HS-27A (cell line): ENCODE measurements around the gene ELK4.

Experiments
- DNase-seq: peaks from one replicate; pipeline ENCODE4 v3.0.0-alpha.2; 2012; ENCODE audit warnings: low read depth, missing footprints

Gene ELK4

DNA sequence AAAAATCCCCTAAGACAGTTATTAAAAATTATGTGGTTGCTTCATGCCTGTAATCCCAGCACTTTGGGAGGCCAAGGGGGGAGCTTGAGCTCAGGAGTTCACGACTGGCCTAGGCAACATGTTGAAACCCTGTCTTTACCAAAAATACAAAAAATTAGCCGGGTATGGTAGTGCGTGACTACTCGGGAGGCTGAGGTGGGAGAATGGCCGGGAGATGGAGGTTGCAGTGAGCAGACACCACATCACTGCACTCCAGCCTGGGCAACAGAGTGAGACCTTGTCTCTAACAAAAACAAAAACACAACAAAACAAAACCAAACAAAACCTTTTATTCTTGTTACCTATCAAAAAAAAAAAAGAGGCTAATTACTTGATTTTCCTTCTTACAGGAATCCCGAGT, 2.1 kb downstream of the ELK4 start:
- DNase-seq = no peak

DNA sequence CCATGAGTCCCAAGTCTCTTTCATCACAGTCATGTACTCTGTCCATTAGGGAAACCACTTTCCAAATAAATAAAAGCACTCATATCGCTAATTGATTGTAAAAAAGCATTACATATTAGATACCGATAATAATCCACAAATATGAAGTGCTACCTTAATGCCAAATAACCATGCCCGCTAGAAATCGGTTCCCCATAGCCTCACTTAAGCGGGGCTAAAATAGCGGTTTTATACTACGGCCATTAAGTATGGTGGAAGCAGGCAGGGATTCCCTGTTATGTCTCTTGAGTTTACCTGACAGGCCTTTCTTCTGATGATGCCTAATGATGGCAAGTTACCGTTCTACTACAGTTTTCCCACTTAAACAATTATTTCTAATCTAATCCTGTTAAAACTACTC, 3.9 kb downstream of the ELK4 start:
- DNase-seq = no peak

DNA sequence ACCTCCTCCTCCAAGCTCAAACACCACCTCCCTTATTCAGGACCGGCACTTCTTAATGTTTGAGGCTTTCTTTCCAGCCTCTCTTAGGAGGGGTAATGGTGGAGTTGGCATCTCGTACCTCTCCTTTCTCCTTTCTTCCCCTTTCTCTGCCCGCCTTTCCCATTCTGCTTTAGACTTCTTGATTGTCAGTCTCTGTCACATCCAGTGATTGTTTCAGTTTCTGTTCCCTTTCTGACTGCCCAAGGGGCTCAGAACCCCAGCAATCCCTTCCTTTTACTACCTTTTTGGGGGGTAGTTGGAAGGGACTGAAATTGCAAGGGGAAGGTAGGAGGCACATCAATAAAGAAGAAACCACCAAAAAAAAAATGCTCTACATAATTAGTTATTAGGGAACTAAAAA, 5.6 kb downstream of the ELK4 start:
- DNase-seq = no peak

DNA sequence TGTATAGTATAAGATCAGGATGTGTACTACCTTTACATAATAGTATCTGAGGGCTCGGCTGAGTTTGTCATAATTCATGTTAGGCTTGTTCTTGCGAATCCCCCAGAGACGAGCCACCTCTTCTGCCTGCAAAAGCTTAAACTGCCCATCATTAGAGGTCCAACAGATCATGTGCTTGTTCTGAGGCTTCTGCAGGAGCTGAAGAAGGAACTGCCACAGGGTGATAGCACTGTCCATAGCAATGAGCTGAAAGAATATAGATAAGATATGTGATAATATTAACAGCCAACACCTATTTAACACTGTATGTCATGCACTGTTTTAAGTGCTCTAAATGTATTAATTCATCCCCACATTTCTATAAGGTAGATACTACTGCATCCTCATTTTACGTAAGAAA, 8.2 kb downstream of the ELK4 start:
- no peak for DNase-seq

DNA sequence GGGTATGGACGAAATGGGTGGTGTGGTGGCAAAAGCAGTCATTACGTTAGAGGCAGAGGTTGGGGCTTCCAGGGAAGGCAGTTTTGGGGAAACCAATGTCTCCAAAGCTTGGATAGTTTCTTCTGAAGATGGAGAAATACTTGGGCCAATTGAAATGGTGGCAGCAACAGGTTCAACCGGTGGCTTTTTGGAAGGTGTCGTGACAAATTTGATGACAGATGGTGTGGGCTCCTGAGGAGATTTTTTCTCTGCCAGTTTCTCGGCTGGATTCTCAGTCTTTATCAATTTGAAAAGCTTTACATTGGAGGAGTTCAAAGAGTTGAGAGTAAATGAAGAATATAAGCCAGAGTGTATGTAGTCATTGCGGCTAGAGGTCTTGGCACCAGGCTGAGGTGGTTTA, 11.5 kb downstream of the ELK4 start:
- no peak for DNase-seq

DNA sequence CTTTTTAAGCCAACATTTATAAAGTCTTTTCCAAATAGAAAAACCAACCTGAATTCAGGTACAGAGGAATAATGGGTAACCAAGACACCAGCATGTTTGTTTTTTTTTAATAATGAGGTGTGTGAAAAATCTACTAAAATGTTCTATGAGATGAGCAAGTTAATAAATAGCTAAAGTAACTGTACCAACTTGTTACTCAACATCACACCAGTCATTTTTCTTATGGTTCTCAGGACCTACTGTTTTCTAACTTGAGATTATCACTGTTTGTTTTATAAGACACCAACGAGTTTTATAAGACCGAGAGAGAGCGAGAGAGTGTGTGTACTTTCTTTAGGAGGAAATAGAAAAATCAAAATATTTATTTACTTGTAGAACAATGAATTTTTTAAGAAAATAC, 12.4 kb downstream of the ELK4 start:
- no peak for DNase-seq

DNA sequence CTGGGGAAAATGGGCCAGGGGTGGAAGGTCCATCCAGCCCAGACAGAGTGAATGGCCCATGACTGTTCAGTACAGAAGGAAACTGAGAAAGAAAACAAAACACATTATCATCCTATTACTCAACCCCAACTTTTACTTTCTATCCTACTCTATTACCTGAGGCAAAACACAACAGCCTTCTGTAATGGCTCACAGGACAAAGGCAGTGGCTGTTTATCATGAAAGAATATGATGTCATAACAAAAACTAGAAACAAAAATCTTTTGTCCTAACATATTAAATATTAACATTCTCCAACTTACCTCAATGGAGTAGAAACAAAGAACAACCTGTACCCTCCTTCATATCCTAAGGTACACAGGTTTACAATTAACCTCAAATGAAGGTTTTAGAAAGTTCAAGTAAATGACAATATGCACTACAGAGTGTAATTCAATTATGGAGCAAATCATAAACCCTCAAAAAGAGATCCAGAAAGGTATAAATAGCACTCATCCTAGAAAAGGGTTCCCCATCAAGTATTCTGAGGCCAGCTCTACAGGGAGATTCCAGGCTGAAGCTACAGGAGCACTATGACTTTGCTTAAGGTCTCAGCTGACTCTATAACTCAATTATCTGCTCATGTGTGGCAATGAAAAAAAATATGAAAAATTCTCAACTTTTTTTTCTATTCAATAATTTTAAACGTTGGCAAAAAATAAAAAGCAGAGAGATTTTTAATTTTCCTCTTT, 15.1 kb downstream of the ELK4 start:
- DNase-seq = no peak

DNA sequence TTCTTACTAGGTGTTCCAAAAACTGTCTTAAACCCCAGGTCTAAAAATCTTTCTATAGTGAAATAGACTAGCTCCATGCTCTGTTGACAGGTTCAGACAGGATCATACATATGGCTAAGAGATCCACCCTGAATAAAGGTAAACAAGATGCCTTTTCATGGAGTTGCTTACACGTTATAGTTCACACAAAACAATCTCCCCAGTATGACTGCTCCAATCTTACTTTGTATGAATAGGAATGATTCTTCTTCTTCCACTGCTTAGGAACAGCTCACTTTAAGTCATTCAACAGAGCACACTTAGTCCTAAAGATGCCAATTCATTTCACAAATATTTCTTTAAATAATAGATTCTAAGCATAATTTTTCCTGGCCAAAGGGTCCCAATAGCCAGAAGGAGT, 16.0 kb downstream of the ELK4 start:
- DNase-seq = no peak

DNA sequence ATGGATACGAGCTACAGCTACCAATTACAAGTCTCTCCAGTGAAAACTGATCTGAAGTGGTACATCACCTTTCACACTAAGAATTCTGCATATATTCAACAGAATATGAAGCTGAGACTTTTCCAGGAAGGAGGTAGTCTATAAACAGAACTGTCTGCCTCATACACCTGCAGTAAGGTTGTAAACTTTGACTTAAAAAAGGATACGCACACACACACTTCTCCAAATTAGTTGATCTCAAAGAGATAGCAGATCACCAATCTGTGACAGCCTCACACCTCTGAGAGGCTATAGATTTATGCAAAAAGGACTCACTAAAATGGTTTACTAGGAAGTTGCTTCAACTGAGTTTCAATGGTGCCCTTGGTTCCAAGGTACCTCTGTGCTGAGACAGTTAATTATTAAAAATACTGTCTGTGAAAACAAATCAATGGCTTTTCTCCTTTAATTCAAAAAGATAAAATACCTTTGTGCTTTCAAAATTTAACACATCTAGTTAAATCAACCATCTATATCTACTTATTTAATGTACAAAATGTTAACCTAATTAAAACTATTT, 17.9 kb downstream of the ELK4 start:
- DNase-seq = no peak

DNA sequence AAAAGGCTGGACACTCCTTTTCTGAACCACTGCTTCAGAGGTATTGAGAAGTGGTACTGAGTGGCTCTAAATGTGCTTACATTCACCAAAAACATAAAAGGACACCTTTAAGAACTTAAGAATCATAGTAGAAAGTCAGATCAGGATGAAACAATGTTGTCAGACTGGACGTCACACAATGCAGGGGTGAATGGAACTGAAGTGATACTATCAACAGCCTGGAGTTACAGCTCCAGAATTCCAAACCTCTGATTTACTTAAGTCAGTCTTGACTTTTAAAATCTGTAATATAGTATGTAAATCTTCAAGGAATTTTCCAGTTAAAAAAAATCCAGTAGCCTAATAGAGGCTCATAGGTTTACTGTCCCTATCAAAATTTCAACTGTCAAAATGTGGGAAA, 19.3 kb downstream of the ELK4 start:
- DNase-seq = no peak

DNA sequence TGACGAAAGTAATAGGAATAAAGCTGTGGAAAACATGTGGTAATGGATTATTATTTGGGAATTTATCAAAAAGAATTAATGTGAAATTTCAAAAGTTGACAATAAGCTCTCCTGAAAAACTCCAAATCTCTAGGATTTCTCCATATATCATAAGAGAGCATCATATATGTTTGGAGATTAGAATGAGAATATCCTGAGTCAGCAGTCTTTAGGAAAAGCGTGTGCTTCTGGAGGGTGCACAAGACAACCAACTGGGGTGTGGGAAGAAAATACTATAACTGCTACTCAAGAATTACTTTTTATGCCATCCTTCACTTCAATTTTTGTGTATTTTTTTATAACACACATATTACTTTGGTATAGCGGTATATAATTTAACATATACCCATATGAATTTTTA, 19.7 kb downstream of the ELK4 start:
- DNase-seq = no peak

DNA sequence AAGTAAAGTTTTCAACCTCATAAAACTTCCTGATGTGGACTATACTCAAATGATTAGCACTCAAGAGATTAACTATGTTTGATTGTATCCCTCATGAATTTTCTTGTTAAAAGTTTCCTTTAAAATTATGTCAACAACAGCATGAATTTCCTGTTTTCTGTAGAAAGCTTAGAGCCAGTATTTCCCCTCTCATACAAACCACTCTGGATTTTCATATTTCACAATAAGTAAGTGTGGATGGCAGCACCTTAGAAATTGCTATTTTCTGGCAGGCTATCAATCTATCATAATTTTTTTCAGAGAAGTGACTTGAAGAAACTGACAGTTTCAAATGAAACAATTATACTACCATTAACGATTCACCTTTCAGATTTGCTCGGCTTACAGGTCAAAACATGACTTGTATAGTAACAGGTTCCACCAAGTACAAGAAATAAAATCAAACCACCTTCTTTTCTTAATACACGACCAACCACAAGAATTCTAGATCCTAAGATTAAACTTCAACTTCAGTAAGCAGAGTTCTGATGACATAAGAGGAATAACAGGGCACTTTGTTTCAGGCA, 20.8 kb downstream of the ELK4 start:
- no peak for DNase-seq

DNA sequence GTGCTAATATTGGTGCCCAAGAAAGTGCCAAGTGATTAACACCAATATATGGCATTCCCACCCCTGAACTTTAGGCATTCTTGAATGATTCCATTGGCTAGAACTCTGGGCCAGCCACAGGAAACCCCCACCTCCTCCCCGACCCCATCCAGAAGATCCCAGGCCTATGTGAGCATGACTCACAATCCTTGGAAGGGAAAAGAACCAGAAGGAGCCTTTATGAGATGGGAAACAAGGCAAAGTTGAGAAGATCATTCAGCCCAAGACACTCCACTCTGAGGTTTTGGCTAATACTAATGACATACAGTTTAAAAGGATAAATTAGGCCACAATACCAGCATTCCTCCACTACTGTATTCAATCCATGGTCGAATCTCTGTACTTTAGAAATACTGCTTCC, 21.8 kb downstream of the ELK4 start:
- DNase-seq = no peak

DNA sequence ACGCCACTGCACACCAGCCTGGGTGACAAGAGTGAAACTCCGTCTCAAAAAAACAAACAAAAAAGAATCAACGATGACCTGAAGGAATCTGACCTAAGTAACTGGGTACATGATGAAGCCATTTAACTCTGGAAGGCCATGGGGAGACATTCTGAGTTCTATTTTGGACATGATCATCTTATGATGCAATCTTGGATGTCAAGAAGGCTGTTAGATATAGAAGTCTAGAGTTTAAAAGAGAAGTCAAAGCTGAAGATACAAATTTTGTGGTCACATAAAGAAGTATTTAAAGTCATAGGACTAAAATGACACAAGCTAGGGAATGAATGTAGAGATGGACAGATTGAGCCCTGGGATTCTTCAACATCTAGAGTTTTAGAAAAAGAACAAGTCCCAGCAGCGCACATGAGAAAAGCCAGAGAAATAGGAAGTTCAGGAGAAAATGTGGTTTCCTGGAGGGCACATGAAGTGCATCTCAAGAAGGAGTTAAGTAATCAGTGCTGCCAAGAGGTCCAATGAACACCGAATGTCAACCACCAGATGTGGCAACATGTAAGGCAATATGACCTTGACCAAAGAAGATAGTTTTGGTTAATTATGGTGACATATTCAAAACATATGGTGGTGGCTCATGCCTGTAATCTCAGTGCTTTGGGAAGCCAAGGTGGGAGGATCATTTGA, 26.8 kb downstream of the ELK4 start:
- DNase-seq = no peak

DNA sequence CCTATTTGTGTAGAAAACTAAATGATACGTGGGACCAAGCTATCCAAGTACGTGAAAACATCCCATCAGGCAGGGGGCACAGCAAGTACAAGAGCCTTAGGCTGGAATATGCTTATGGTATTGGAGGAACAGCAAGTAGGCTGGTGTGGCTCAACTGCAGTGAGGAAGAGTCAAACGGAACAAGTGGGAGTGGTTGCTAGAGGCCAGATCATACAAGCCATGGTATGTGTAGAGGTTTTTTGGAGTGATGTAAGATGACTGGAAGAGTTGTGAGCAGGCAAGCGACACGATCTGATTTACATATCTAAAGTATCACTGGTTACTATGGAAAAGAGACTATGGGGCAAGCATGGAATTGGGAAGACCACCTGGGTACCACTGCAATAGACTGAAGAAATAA, 27.8 kb downstream of the ELK4 start:
- DNase-seq = no peak

DNA sequence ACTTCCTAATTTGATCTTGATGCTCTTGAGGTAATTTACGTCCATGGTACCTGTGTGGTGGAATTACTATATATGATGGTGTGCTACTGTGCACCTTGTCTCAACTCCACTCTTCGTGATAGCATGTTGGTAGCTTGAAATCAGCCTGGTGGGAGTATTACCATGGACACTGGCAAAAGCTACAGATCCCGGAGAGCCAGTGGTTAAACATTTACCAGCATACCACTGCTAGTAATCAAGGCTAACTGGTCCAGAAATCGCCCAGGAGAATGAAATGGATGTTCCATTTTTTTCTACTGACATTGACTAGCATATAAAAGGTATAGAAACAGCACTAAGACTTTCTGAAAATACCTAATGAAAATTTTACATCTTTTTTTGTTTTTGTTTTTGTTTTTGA, 30.6 kb downstream of the ELK4 start:
- no peak for DNase-seq

DNA sequence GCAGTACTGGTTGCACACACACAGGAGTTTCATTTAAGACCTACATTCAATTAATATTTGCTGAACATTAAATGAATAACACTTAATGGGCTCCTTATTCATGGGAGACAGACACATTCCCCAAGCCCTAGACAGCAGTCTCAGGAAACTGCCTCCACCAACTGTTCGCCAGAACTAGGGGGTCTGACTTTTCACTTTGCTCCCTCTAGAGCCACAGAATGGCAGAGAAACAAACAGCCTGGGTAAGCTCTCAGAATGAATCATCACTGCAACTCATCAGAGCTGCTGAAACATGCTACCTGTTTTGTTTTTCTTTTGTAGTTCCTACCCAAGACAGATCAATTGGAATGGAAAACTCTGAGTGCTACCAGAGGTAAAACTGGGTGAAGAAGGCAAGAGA, 31.7 kb downstream of the ELK4 start:
- no peak for DNase-seq

DNA sequence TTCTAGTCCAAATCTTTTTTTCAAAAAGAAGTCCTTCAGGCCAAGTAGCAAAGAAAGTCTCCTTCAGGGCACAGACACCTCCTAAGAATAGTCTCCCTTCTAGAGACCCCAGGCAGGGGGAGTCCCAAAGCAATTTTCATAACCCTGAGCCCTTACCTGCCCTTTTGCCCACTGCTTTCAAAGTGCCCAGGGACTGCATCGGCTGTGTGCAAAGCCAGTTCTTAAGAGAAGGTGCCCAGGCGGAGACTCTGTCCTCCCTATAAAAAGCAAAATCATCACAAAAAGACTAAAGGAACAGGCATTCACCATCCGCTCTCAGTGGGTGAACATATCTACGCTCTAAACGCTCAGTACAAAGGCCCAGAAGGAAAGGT, 32.2 kb downstream of the ELK4 start:
- DNase-seq = no peak

DNA sequence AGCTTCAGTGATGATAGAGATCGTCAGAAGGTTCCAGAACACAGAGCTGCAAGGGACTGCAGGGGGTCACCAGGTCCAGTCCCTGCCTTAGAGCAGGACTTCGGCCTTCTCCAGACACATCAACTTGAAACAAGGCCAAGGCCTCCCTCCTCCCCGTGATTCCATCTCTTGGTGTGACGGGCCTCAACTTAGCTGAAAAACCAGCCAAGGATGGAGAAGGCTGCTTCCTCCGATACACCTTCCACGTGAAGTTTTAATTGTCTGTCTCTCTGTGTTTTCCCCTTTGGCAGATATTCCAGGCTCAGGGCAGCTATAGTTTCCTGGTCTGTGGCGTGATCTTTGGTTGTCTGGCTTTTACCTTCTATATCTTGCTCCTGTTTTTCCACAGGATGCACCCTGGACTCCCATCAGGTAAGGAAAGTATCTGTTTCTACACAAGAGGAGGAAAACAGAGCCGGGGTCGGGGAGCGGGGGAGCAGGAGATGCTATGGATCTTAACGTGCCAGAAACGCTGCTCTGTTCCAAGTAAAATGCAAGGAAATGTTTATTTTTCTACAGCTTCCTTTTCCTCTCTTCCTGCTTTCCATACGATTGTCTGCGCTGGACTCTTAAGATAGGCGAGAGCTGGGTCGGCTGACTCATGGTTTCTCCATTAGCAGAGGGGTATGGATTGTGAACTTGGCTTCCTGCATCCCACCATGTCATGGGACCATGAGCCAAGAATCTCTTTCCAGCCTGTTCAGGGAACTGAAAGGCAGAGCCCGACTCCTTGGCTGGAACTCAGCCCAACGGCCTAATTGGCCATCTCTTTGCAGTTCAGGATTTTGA, 32.8 kb downstream of the ELK4 start:
- DNase-seq = no peak

DNA sequence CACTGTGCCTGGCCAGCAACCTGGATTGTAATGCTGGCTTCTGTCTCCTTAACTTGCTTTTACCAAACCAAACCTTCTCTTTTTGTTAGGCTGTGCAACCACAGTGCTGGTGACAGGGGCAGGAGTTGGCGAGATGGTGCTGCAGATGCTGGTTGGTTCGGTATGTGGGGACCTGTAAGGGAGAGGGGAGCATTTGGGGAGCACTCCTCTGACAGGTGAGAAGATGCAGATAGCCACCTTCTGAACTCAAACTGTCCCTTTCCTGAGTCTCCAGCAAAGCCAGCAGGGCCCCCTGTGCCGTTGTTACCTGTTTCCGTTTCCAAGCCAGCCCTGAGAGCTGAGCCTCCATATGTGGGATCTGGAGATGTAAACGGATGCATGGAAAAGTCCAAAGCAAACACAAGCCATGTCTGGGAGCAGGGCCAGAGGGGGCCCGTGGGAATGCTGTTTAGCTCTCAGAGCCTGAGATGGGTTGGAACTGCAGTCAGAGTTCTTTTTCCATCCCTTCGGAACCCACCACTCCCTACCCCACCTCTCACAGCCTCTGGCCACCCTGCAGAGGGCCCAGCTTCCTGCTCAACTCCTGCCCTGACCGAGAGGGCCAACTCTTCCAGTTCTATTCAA, 34.0 kb downstream of the ELK4 start:
- no peak for DNase-seq

DNA sequence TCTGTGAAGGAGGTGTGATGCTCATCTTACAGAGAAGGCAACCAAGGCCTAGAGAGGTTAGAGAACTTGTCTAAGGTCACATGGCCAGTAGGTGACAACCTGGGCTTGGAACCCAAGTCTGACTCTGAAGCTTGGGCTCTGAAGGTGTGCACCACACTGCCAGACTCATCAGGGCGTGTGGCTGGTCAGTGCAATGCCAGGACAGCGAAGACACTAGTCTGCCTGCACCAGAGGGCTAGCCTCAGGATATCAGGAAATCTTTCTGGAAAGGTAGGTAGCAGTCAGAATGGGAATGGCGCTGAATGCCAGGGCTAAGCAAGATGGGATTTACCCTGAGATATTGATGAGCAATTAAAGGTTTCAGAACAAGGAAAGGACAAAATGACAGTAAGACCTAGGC, 34.9 kb downstream of the ELK4 start:
- DNase-seq = no peak

DNA sequence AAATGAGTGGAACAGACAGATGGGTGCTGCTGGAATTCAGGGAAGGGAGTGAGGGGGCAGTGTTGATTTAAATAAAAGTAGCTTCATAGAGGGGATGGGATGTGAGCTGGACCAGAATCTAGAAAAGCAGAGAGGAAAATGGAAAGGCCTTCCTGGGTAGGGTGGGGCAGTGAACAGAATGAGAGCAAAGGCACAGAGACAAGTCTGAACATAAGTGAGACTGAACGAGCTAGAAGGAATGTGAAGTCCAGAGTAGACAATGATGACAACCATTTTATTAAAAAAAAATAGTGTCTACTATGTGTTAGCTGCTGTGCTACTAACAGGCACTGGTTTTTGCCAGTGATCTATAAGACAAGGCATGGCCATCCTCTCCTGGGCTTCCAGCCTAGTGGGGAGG, 36.0 kb downstream of the ELK4 start:
- no peak for DNase-seq
